ENCODE results near the gene PARD3.

The PARD3 gene

DNA sequence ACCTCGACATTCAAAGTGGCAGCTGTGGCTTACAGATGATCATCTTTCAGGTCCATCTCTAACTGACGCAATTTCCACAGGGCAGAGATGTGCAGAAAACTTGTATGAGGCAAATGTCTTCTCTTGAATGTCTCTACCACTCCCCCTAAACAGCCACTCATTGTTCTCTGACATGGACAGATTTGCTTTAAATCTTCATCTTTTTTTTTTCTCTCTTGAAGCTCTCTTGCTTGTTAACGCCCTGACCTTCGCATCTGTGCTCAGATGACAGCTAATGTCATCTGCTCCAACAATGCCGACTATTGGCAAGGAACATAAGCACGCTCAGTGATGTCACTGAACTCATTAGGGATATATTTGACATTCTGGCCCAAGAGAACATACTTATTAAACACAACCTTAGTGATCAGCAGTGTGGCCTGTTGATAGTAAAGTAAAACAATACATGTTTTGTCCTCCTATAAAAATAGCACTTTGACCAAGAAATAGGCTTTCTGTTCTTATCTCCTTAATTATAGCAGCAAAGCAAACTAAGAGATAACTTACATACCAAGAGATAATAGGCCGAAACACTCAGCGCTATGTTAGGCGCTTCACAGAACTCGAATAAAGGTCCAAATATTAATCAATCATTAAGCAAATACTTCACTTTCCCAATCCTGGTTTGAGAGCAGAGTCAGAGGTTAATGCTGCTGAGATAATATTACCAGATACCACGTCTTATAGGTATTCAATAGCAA is 583.5 kb downstream of the PARD3 start:
- no peak for DNase-seq

DNA sequence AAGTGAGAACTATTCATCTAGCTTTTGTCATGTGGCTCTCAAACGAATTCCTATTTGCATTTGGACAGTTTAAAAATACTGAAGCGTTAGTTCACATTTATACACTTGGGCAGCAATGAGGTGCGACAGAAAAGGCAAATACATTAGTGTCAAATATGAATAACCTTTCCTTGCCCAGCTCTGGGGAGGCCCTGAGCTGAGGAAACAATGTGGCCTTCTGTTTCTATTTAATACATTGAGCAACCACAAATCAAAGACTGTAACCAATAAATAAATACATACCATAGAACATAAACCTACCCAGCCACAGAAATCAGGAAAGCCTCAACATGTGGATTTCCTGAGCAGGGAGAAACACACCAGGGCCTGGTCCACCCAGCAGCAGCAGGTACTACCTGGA is 585.2 kb downstream of the PARD3 start:
- DNase-seq: no peak

DNA sequence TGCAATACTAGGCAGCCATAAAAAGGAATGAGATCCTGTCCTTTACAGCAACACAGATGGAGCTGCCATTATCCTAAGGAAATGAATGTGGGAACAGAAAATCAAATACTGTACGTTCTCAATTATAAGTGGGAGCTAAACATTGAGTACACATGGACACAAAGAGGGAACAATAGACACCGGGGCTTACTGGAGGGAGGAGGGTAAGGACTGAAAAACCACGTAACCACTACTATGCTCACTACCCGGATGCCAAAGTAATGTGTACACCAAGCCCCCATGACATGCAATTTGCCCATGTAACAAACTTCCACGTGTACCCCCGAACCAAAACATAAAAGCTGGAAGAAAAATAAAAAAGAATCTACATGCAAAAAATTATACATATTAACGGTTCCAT is 587.0 kb downstream of the PARD3 start:
- DNase-seq: no peak

DNA sequence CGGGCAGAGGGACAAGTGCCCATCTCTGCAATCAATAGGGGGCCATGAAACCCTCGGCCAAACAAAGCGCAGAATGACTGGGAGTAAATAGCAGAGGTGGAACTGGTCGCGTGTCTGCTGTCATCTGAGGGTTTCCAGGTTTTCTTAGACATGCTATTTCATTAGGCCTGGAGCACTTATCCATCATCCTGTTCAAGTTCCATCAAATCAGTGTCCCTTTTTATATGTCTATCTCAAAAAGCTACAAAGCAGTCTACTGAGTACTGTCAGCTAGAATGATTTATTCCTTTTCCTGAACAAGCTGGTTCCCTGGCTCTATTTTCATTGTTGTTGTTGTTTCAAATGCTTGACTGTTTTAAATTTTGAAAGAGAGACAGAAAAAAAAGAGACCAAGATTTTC is 590.5 kb downstream of the PARD3 start:
- DNase-seq: no peak

DNA sequence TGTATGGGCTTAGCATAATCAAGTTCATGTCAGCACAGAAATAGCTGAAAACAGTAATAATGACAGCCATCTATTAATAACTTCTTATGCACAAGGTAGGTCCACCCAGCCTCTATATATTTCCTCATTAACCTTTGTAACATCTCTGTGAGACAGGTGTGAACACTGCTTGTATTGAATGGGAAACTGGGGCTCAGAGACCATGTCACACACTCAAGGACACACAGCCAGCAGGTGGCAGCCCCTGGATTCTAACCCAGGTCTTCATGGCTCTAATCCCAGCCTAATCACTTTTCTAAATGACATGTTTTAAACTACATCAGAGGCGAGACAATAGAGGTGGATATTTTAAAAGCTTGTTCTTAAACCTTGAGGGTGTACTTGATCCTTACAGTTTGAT is 591.4 kb downstream of the PARD3 start:
- no peak for DNase-seq

DNA sequence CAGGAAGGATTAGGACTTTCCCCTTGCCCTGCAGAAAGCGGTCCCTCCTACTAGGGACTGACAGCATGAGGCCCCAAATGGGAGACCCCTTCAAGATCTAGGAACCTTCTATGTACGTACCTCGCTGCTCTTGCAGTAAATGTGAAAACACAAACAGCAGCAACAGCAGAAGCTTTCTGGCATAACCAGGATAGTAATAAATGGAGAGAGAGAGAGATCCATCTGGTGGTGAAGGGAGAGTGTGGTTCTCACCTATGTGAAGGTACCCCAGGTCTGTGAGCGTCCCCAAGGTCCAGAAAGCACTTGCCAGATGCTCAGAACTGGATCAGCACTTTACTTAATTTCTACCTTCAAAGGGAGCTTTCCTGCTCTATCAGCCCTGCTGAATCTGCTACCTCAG is 592.7 kb downstream of the PARD3 start:
- DNase-seq: no peak

DNA sequence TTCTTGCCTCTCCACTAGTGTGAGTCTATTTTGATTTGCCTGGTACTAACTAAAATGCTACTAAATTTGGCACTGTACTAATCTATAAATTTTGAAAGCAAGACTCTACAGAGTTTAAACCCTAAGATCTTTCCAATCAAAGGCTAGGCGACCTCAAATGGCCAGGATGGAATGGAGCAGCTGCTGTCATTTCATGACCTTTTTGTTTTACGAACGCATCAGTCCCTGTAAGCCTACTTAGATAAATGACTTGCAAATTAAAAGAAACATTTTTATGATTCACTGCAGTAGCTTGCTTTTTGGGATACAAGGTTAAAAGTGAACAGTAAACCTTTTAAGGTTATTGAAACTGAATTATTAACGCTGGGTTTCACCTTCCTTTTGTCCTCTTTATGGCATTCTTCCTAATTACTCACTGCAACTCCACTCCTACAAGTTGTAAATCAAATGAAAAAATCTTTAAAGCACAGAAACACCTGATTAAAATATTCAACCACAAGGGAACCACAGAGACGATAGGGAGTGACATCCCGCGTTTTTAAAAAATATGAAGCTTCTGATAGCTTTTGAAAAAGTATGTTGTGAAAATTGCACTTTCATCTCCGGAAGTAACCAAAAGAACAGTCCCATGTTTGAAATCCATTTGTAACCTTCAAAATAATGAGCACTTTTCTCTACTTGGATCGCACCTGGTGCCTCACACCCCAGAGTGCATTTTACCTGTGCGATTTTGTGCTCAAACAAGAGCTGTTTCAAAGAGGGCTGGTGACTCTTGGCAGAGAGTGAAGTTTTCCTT is 595.1 kb downstream of the PARD3 start:
- no peak for DNase-seq

DNA sequence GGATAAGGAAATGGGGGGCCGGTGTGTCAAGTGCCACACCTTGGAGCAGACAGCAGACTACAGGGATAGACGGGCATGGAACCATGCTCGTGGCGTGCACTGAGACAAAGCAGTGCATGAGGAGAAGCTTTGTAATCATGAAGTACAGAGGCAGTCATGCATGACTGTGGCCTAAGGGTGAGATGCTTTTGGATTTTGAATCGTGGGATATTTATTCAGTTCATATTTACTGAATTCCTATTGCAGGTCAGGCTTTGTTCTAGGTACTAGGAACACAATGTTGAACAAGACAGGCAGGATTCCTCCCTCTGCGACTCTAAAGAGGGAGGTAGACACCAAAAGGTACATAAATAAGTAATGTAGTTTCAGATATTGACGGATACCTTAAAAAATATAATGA is 597.6 kb downstream of the PARD3 start:
- no peak for DNase-seq

DNA sequence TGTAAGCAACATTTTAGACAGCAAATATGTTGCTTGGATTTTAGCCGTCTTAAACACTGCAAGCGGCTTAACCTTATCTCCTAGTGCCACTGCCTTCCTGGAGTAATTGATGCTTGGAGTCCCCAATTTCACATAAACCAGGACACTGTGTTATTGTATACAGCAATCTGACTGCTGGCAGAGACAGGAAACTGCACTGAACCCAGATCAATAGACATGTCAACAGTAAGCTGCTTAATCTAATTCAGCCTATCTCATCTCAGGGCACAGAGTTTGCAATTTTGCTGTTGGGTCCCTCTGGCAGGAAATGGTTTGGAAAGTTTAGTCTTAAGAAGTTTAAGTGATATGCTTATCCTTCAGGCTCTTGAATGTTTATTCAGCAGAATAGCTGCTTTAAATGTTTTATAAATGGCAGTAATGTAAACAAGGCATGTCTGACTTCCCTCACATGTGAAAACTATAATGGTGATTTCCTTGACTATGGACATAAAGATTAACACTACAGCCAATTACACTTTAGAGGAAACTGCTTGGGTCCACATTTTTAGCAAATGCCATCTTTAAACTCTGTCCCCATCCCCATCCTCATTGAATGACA is 598.6 kb downstream of the PARD3 start:
- DNase-seq: no peak

DNA sequence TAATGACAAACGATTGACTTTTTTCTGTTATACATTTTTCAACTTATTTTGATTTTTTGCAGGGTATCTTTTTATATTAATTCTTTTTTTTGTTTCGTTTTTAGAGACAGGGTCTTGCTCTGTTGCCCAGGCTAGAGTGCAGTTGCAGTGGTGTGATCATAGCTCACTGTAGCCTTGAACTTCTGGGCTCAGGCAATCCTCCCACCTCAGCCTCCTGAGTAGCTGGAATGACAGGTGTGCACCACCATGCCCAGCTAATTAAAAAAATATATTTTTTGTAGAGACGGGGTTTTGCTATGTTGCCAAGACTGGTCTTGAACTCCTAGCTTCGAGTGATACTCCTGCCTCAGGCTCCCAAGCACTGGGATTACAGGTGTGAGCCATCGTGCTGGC is 601.3 kb downstream of the PARD3 start:
- DNase-seq: no peak

DNA sequence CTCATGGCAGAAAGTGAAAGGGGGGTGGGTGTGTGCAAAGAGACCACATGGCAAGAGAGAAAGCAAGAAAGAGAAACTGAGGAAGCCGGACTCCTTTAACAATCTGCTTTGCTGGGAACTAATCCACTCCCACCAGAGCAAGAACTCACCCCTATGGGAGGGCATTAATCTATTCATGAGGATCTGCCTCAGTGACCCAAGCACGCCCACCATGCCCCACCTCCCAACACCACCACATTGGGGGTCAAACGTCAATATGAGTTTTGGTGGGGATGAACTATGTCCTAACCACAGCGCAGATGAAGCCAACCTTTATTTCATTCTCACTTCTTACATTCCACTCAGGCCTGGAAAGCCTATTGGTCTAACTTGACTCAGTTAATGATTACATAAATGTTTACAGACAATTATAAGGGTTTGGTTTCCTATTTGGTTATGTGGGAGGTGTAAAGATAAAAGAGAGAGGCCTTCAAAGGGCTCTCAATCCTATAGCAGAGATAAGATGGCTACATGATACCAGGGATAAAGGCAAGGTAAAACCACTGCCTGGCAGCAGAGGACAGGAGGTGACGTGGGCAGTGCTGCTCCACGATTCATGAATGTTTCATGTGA is 601.8 kb downstream of the PARD3 start:
- DNase-seq: no peak

DNA sequence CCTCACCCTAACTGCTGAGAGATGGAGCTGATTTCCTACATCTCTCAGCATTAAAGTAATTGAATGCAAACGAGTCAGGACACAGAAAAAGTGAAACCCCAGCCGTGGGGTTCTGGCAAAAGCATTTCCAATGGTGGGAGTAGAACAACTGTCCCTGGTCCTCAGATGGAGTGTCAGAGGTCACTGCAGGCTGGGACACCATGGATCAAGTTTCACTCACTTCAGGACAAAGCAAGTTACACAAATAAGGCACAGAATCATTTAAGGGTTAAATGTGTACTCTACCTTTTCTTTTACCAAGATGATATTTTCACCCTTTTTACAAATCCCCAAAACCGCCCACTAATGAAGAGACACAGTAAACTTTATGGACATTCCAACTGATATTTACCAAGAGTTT is 607.8 kb downstream of the PARD3 start:
- DNase-seq: no peak

DNA sequence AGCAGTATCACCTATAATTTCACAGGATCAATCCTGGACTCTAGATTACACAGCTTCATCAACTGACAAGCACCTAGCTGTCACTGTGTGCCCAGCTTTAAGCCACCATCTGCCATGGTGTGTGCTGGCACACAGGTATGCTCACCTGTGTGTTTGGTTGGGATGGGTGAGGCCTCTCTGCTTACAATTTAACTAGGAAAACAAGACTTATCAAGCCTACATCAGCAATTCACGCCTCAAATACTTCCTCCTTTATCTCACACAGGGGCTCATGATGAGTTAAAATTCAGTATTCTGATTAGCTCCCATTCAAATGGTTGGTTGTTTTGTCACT is 608.2 kb downstream of the PARD3 start:
- no peak for DNase-seq

DNA sequence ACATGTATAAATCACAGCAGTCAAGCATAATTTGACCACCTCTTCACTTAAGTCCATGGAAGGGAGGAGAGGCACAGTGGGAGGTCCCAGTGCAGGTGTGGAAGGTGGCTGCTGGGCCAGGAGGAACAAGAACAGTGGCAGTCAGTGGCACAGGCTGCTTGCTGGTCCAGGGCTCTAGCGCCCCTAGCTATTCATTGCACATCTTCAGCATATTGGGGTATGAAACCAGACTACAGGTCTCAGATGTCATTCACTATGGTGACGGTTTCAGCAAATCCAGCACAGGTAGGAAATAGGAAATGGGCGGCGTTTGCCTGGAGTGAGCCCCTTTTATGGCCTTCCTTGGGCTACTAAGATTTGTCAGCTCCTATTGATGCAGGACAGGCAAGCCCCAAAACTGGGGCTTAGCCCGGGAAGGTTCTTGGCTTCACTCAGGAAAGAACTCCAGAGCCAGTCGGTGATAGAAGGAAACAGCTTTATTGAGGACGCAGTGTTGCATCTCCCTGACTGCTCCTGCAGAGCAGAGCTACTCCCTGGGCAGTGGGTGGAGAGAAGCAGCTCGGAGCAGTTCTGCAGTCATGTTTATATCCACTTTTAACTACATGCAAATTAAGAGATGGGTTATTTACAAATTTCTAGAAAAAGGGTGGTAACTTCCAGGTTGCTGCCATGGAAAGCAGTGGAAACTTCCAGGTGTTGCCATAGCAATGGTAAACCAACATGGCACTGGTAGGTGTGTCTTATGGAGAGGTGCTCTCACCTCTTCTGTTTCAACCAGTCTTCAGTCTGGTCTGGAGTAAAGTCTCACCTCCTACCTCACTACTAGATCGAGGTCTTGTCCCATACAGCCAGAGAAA is 608.8 kb downstream of the PARD3 start:
- no peak for DNase-seq

DNA sequence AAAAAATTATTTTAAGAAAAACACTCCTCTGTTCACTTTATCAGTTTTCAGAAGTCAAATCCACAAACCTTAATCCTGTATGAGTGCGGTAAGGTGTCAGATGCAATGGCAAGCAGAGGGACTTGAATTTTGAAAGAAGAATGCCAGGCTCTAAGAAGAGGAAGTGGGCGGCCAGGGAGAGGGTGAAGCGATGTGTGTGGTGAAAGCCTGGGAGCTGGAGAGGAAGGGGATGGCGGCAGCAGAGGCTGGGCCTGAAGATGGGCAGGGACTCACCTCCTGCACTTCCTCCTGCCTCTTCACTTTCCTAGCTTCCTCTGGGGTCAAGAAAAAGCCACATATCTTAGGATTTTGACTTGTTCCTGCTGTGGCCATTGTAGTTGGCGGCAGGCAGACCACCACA is 609.6 kb downstream of the PARD3 start:
- no peak for DNase-seq

DNA sequence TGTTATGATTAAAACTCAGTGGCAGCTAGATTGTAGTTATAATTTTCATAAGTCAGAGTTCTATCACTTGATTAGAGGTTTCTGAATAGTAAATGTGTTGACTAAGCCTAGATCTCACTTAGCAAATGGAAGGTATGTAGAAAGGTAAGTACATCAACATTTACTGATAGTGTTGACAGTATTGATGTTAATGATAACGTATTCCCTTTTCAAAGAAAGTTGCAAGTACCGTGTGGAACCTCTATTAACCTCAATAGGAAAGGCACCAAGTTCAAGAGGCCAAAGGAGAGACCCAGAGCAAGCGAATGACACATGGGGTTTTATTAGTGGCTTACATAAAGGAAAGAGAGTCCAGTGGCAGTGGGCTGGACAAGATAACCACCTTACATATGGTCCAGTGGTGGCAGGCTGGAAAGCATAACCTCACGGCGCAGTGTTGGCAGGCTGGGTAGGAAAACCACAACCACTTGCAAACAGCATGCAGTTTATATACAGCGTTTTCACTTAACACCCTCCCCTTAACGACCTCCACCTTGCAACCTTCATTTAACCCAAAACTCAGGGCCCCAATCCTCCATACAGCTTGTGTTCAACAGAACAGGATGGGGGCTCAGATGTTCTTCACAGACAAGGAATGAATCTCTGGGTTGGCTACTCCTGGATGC is 611.0 kb downstream of the PARD3 start:
- no peak for DNase-seq

DNA sequence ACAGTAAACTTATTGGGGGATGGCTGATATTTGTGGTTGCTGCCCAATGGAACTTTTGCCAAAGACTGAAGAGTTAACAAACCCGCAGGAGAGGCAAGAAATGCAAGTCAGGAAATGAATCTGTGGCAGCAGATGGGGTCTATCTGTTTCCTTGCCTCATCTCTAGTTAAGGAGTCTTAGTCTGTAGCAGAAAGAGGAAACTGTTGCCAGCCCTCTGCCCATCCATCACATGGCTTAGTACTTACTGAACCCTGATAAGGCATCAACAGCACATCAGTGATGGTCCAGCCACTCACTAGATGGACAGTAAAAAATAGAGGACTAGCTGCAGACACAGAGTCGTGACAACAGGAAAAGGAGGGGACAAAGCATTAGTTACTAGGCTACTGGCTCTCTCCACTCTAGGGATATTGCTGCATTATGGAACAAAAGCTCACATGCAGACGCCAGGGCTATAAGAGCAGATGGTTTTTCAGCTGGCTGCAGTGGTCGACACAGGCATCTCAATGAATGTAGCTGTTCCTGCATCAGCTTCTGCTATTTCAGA is 614.7 kb downstream of the PARD3 start:
- DNase-seq: no peak

DNA sequence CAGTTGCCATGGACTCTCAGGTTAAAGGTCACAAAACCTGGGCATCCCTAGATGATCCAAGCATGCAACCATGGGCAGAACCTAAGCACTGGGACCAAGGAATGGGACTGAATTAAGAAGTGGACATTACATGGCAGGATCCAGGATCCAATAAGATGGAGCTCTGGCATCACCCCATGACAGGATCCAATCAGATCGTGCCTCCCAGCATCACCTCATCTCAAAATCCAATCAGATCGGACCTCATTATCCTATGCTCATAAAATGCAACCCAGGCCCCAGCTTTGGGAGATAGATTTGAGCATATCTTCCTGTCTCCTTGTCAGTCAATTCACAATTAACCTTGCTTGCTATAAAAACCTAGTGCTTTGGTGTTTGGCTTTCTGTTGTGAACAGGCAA is 616.1 kb downstream of the PARD3 start:
- no peak for DNase-seq

DNA sequence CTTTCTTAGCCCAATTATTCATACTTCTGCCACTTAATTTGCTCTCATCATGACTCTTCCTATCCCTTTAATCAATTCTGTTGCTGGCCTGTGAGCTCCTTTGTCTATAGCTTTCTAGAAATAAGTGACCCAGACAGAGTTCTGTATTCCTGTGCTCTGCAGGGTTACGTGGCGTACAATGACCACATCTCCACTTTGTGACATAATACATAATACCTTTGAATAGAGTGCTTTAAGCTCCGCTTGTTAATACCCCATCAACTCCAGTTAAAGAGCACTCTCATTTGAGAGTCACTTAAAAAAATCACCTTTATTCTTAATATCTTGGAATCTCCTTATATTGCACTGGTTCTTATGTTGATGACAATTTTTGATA is 619.0 kb downstream of the PARD3 start:
- DNase-seq: no peak

DNA sequence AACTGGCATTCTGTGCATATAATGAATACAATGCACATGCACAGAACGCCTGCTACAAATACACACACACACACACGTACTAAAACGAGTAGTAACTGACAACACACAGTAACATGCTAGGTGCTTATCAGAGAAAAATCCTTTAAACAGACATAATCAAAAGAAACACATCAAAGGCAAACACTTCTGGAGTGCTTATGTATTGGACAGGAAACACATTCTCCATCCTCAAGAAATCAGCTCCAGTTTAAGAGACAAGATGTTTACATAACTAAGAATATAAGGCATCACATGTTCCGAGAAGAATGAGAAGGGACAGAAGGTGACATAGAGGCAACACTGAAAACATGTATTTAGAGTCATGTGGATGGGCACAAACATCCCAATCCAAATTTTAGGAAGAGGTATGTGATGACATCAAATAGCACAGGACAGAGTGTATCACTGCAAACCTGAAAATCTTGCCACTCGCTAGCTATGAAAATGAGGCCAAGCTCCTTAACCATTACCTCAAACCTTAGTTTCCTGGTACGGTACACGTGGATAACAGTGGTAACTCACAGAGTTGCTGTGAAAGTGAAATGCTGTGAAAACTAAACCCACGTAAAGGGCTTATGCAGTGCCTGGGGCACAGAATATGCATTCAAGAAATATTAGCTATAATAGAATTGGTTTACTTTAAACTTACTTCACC is 619.6 kb downstream of the PARD3 start:
- no peak for DNase-seq

DNA sequence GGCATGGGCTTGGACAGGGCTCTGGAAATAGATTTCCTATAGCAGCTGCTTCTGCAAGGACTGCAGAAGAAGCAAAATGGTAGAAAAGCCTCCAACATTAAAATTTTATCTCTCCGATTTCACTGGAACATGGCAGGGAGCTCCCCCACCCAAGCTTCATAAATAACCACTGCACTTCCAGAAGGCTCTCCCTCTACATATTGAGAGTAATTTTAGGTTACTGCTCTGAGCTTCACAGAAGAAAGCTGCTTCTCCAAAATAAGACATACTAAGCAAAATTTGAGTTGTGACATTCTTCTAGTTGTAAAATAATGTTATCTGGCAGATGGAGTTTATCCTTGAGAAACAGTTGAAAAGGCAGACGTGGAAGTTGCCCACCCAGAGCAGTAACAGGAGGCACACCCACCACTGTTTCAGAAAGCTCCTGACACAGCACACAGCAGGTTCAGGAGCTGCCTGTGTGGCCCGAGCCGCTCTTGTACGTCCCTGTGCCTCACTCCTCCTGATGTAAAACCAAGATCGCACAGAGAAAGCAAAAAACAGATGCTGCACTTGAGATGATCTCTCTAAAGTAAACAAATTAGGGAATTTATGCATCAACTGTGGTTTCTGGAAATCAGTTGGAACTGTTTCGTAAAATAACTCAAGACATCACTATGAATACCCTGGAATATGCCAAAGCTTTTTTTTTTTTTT is 621.0 kb downstream of the PARD3 start:
- DNase-seq: no peak
